ENCODE data around the gene CIC. TPM values are rescaled to one million over a fixed set of nuclear protein-coding genes. Genes with fewer than 3 reads are reported as not detected.

CIC gene
- total RNA-seq, 4 donors from 2014 or later, result 50.6 to 98.3 (median 56.9) TPM

DNA sequence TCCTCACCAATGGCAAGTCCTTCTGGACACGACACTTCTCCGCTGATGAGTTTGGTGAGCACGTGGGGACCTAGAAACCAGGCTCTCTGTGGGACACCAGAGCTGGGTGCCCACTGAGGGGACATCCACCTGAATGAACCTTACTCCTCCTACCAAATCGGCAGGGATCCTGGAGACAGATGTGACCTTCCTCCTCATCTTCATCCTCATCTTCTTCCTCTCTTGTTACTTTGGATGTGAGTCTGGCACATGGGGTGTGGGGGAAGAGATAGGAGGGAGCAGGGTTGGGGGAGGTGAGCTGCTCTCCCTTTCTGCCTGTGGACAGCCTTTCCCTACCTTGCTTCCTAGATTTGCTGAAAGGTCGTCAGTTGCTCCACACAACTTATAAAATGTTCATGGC is 46.0 kb downstream of the CIC start:
- Histone ChIP-seq H3K36me3 (no peaks in the 10 kb centered on the region), H3K4me3 (replicated peaks in 1 of 3) (no peak overlapping the region), H3K4me1 (peaks cover 5 to 10% of the 10 kb centered on the region in 2 donors), H3K27me3 (no peaks in the 10 kb centered on the region), H3K27ac (no peak overlapping the region), H3K9me3 (no peaks in the 10 kb centered on the region)
- no peak for DNase-seq
- WGBS, 2 donors, result 83 to 85% methylated on average over 5 of the region's 5 CpGs
- intact Hi-C loops (cut with DNase I), result no loop called here
- TF ChIP-seq, protein P1, sequence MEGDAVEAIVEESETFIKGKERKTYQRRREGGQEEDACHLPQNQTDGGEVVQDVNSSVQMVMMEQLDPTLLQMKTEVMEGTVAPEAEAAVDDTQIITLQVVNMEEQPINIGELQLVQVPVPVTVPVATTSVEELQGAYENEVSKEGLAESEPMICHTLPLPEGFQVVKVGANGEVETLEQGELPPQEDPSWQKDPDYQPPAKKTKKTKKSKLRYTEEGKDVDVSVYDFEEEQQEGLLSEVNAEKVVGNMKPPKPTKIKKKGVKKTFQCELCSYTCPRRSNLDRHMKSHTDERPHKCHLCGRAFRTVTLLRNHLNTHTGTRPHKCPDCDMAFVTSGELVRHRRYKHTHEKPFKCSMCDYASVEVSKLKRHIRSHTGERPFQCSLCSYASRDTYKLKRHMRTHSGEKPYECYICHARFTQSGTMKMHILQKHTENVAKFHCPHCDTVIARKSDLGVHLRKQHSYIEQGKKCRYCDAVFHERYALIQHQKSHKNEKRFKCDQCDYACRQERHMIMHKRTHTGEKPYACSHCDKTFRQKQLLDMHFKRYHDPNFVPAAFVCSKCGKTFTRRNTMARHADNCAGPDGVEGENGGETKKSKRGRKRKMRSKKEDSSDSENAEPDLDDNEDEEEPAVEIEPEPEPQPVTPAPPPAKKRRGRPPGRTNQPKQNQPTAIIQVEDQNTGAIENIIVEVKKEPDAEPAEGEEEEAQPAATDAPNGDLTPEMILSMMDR (IDR thresholded peaks at IDR 0.05), result no peak
- TF ChIP-seq POLR2A (IDR thresholded peaks at IDR 0.05), result no peak

DNA sequence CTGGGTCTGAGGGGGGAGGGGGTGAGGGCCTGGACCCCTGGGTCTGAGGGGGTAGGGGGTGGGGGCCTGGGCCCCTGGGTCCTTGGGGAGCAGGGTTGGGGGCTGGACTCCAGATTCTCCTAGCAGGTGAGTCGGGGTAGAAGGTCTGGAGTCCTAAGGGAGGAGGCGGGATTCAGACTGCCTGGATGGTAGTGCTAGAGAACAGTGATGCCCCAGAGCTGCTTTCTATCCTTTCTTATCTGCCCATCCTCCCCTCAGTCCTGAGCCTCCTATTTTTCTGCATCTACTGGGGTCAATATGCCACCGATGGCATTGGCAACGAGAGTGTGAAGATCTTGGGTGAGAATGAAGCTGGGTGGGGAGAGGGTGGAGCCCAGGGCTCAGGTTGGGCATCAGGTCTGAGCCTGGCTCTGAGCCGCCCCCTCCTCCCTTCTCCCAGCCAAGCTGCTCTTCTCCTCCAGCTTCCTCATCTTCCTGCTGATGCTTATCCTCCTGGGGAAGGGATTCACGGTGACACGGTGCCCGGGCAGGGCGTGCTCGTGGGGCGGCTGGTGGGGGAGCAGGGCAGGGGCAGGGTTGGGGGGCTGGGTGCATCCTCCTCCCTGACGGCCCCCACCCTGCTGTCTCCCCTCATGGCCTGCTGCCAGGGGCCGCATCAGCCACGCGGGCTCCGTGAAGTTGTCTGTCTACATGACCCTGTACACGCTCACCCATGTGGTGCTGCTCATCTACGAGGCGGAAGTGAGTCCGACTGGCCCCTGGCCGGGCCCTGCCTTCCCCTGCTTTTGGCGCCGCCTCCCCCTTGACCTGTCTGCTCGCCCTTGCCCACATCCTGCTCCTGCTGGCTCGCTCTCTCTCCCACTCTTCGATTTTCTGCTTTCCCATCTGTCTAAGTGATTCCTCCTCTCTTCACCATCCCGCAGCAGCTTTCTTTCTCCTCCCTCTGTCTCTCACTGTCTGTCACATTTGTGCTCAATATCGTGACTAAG is 47.5 kb downstream of the CIC start:
- Histone ChIP-seq H3K27me3 (no peaks in the 10 kb centered on the region), H3K4me1 (peaks cover 5 to 10% of the 10 kb centered on the region in 2 donors), H3K27ac (no peak overlapping the region), H3K4me3 (replicated peaks in 1 of 3) (no peak overlapping the region), H3K9me3 (no peaks in the 10 kb centered on the region), H3K36me3 (no peaks in the 10 kb centered on the region)
- no peak for DNase-seq
- intact Hi-C loops (cut with DNase I), result no loop called here
- TF ChIP-seq POLR2A (IDR thresholded peaks at IDR 0.05), result no peak
- TF ChIP-seq, protein P1 (IDR thresholded peaks at IDR 0.05), result no peak
- 34 to 37% methylated on average over 25 to 28 of the region's 28 CpGs for WGBS, 2 donors

DNA sequence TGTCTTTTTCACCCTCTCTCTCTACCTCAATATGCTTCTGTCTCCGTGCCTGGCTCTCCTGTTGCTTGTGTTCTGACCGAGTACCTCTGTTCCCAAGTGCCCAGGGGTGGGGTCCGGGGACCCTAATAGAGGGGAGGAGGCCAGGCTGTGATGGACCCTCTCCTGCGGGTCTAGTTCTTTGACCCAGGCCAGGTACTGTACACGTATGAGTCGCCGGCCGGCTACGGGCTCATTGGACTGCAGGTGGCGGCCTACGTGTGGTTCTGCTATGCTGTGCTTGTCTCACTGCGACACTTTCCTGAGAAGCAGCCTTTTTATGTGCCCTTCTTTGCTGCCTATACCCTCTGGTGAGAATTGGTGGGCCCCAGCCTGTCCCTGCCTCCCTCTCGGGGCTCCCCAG is 48.5 kb downstream of the CIC start:
- TF ChIP-seq, protein P1 (IDR thresholded peaks at IDR 0.05), result no peak
- TF ChIP-seq POLR2A (IDR thresholded peaks at IDR 0.05), result no peak
- no peak overlapping the region for H3K4me3 ChIP-seq (replicated peaks in 1 of 3)
- intact Hi-C loops (cut with DNase I), result no loop called here
- WGBS, 2 donors, result 94 to 95% methylated on average over 12 to 13 of the region's 13 CpGs
- no peaks in the 10 kb centered on the region for H3K9me3 ChIP-seq
- peaks cover 5 to 10% of the 10 kb centered on the region in 2 donors for H3K4me1 ChIP-seq
- H3K36me3 ChIP-seq, result no peaks in the 10 kb centered on the region
- no peaks in the 10 kb centered on the region for H3K27me3 ChIP-seq
- DNase-seq, result no peak
- no peak overlapping the region for H3K27ac ChIP-seq

DNA sequence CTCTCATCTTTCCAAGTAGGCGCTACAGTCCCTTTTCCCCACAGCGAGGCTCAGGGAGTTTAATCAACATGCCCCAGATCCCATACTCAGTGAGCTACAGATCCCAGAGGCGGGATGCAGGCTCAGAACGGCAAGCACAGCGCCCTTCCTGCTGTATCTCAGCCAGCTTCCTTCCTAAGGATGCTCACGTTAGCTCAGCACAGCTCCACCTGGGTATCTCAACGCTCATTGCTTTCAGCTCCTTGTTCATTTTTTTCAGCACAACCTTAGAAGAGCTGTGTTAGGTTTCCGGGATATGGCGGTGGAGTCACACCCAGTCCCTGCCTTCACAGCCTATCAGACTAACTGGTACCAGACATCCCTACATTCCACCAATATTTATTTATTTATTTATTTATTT is 53.3 kb downstream of the CIC start:
- WGBS, 2 donors, result 55 to 69% methylated on average over 9 of the region's 9 CpGs
- no peak overlapping the region for H3K4me3 ChIP-seq (replicated peaks in 1 of 3)
- no peaks in the 10 kb centered on the region for H3K9me3 ChIP-seq
- DNase-seq, result no peak
- TF ChIP-seq POLR2A (IDR thresholded peaks at IDR 0.05), result no peak
- TF ChIP-seq, protein P1 (IDR thresholded peaks at IDR 0.05), result no peak
- peaks cover 13% of the 10 kb centered on the region for H3K27me3 ChIP-seq
- no peak overlapping the region for H3K27ac ChIP-seq
- H3K36me3 ChIP-seq, result no peaks in the 10 kb centered on the region
- intact Hi-C loops (cut with DNase I), result loop anchor here (5.0 kb wide), 1 partner anchor 190 kb away; the partner anchor contains the start of gene POU2F2
- peaks cover 20 to 30% of the 10 kb centered on the region in 2 donors for H3K4me1 ChIP-seq

DNA sequence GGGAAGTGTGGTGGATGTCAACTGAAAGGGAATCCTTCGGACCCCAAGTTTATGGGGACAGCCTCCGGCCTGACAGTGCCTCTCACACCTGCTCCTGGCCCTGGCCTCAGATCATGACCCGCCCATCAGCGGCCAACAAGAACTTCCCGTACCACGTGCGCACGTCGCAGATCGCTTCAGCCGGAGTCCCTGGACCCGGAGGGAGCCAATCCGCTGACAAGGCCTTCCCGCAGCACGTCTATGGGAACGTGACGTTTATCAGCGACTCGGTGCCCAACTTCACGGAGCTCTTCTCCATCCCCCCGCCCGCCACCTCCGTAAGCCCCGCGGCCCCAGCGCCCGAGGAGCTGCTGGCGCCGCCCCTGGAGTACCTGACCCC is 54.4 kb downstream of the CIC start:
- DNase-seq, result peak in 1 of 2 donors; percentile 15
- intact Hi-C loops (cut with DNase I), result loop anchor here (5.0 kb wide), 1 partner anchor 191 kb away; the partner anchor contains the start of gene POU2F2
- H3K4me3 ChIP-seq (replicated peaks in 1 of 3), result no peak overlapping the region
- no peaks in the 10 kb centered on the region for H3K36me3 ChIP-seq
- no peaks in the 10 kb centered on the region for H3K9me3 ChIP-seq
- no peak overlapping the region for H3K27ac ChIP-seq
- TF ChIP-seq, protein P1 (IDR thresholded peaks at IDR 0.05), result no peak
- TF ChIP-seq POLR2A (IDR thresholded peaks at IDR 0.05), result no peak
- 12 to 24% methylated on average over 22 to 26 of the region's 29 CpGs for WGBS, 2 donors
- peaks cover 25 to 33% of the 10 kb centered on the region in 2 donors for H3K4me1 ChIP-seq
- H3K27me3 ChIP-seq, result peaks cover 13% of the 10 kb centered on the region
